HepG2 (cell line): ENCODE measurements around the gene BAG3. TPM values are rescaled to one million over a fixed set of nuclear protein-coding genes. Genes with fewer than 3 reads are reported as not detected.

ENCODE experiments used
- ATF4 ChIP-seq, 2 experiments: fragments of 450-650 bp in 1 of 2; sonication (generic) in 1 of 2; formaldehyde crosslinking; IDR thresholded peaks; 2 replicates each; pipeline versions ENCODE4 v1.5.0 to v1.8.0; 2020 to 2022; ENCODE audit warnings: mild to moderate bottlenecking in 1 of 2, missing genetic modification reagents in 1 of 2
- CEBPB ChIP-seq: IDR thresholded peaks from 2 replicates; pipeline ENCODE4 v1.6.1; 2011; ENCODE audit warnings: low read depth, low read length, improper control_type of control experiment, borderline replicate concordance
- CEBPG ChIP-seq: IDR thresholded peaks from 2 replicates; pipeline ENCODE4 v1.6.1; 2016
- GLI4 ChIP-seq: sonication (generic); formaldehyde crosslinking; IDR thresholded peaks from 2 replicates; pipeline ENCODE4 v1.5.1; 2020; ENCODE audit warnings: missing genetic modification reagents, mild to moderate bottlenecking, moderate library complexity, borderline replicate concordance
- HNF1A ChIP-seq, 2 experiments: sonication (generic) in 1 of 2; formaldehyde crosslinking in 1 of 2; IDR thresholded peaks; 2 replicates each; pipeline versions ENCODE4 v1.4.0 to v1.6.1; 2016 to 2020; ENCODE audit warnings: borderline replicate concordance in 1 of 2, low read depth in 1 of 2, mild to moderate bottlenecking in 1 of 2, missing genetic modification reagents in 1 of 2
- HNF4A ChIP-seq: sonication (generic); formaldehyde crosslinking; IDR thresholded peaks from 2 replicates; pipeline ENCODE4 v1.4.0; 2020; ENCODE audit warnings: missing genetic modification reagents
- MXI1 ChIP-seq: IDR thresholded peaks from 3 replicates; pipeline ENCODE4 v1.6.1; 2012; ENCODE audit warnings: low read depth, low read length, inconsistent platforms, borderline replicate concordance
- SMAD9 ChIP-seq: sonication (generic); formaldehyde crosslinking; IDR thresholded peaks from 2 replicates; pipeline ENCODE4 v1.5.1; 2020; ENCODE audit warnings: mild to moderate bottlenecking, missing genetic modification reagents
- TCF7 ChIP-seq: sonication (generic); IDR thresholded peaks from 2 replicates; pipeline ENCODE4 v1.6.1; 2016; ENCODE audit warnings: antibody characterized with exemption, low read depth
- TEAD3 ChIP-seq: optimal IDR thresholded peaks from 2 replicates; pipeline ENCODE3; 2016; ENCODE audit warnings: borderline replicate concordance
- ZFP37 ChIP-seq: sonication (generic); formaldehyde crosslinking; IDR thresholded peaks from 2 replicates; pipeline ENCODE4 v1.4.0; 2020; ENCODE audit warnings: missing genetic modification reagents, borderline replicate concordance
- ZMYM3 ChIP-seq: sonication (generic); formaldehyde crosslinking; IDR thresholded peaks from 2 replicates; pipeline ENCODE4 v1.5.1; 2020; ENCODE audit warnings: mild to moderate bottlenecking, missing genetic modification reagents
- ZNF232 ChIP-seq: sonication (generic); formaldehyde crosslinking; IDR thresholded peaks from 2 replicates; pipeline ENCODE4 v1.4.0; 2020; ENCODE audit warnings: missing genetic modification reagents, borderline replicate concordance
- ZNF383 ChIP-seq: sonication (generic); formaldehyde crosslinking; IDR thresholded peaks from 2 replicates; pipeline ENCODE4 v1.4.0; 2020; ENCODE audit warnings: missing genetic modification reagents, mild to moderate bottlenecking, borderline replicate concordance
- ZNF7 ChIP-seq: IDR thresholded peaks from 2 replicates; pipeline ENCODE4 v1.6.1; 2016; ENCODE audit warnings: missing biosample characterization, missing genetic modification reagents
- ZNF781 ChIP-seq: sonication (generic); formaldehyde crosslinking; IDR thresholded peaks from 2 replicates; pipeline ENCODE4 v1.5.1; 2020; ENCODE audit warnings: borderline replicate concordance, mild to moderate bottlenecking, missing genetic modification reagents; ENCODE audit errors: not compliant biosample characterization
- polyA plus RNA-seq, 8 experiments: library from polyadenylated mRNA; depleted of rRNA in 3 of 8; stranded (reverse) in 7 of 8; unstranded in 1 of 8; fragments of >200 nt; fragmentation: Illumina TruSeq in 4 of 8; extraction: Trizol in 4 of 8; gene quantifications; 2 replicates each; pipeline versions ENCODE4 v1.2.1 to v1.2.3, GENCODE V29; 2011 to 2016; ENCODE audit warnings: low read depth in 4 of 8, missing spikeins in 1 of 8, mixed read lengths in 1 of 8; ENCODE audit not compliant: insufficient read depth in 1 of 8
- total RNA-seq, 5 experiments: library from RNA; depleted of rRNA; stranded (reverse); fragments of >200 nt; fragmentation: Illumina TruSeq; extraction: Trizol; gene quantifications; 2 replicates each; pipeline ENCODE4 v1.2.3, GENCODE V29; 2016; ENCODE audit warnings: low read depth in 1 of 5
- TF ChIP-seq, protein P1 (sequence below): IDR thresholded peaks from 2 replicates; pipeline ENCODE4 v1.6.1; 2016; ENCODE audit warnings: missing biosample characterization, missing genetic modification reagents, low read depth

Gene BAG3
- total and polyA plus RNA-seq, 2 of the 13 experiments (the other 11 are each of a cell fraction or from before 2014, with no cell fraction given) = 2.9 to 6.7 TPM

DNA sequence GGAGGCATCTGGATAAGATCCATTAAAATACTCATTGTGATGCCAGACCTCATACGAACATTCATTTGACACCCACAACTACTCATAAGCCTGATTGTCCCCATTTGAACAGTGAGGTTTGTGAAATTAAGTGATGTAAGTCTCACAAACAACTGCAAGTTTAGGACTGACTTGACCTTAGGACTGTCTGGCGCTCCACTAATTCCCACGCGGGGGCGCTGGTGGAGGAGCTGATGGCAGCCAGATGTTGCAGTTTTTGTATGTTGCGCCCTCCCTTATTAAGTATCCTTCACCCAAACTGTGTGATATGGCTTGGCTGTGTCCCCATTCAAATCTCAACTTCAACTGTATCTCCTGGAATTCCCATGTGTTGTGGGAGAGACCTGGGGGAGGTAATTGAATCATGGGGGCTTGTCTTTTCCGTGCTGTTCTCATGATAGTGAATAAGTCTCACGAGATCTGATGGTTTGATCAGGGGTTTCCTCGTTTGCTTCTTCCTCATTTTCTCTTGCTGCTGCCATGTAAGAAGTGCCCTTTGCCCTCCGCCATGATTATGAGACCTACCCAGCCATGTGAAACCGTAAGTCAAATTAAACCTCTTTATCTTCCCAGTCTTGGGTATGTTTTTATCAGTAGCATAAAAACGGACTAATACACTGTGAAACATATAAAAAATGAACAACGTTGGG lies 34.2 kb upstream of the BAG3 start (continued):
- no peak for TF ChIP-seq HNF1A (IDR thresholded peaks at IDR 0.05; ENCODE audit: low read depth)
- TF ChIP-seq HNF1A (CRISPR knock-in tag; IDR thresholded peaks at IDR 0.05; ENCODE audit: borderline replicate concordance) = no peak
- no peak for TF ChIP-seq GLI4
- TF ChIP-seq ZNF7 (CRISPR knock-in tag) = no peak
- 0 out of 4 replicates have a peak, but pooled peaks of 1 of the 2 experiments have one; percentile 30 for TF ChIP-seq ATF4 (CRISPR knock-in tag; IDR thresholded peaks at IDR 0.05)
- TF ChIP-seq MXI1 = 0 out of 3 replicates have a peak, but pooled peaks have one; percentile 14
- 0 out of 2 replicates have a peak, but pooled peaks have one; percentile 6 for TF ChIP-seq CEBPG (CRISPR knock-in tag)
- TF ChIP-seq SMAD9 (CRISPR knock-in tag) = no peak
- TF ChIP-seq ZNF383 (CRISPR knock-in tag) = no peak
- no peak for TF ChIP-seq ZNF232 (CRISPR knock-in tag)
- no peak for TF ChIP-seq ZMYM3
- TF ChIP-seq ZFP37 = no peak
- TF ChIP-seq, protein P1, sequence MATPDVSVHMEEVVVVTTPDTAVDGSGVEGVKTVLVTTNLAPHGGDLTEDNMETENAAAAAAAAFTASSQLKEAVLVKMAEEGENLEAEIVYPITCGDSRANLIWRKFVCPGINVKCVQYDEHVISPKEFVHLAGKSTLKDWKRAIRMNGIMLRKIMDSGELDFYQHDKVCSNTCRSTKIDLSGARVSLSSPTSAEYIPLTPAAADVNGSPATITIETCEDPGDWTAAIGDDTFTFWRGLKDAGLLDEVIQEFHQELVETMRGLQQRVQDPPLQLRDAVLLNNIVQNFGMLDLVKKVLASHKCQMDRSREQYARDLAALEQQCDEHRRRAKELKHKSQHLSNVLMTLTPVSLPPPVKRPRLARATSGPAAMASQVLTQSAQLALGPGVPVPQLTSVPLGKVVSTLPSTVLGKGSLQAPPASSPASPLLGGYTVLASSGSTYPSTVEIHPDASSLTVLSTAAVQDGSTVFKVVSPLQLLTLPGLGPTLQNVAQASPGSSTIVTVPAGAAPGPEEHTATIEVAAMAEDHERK (CRISPR knock-in tag) = no peak
- TF ChIP-seq ZNF781 (CRISPR knock-in tag) = no peak
- TF ChIP-seq TCF7 = no peak
- TF ChIP-seq TEAD3 (CRISPR knock-in tag) = peak; percentile 33
- peak; percentile 71 for TF ChIP-seq HNF4A (CRISPR knock-in tag)
- TF ChIP-seq CEBPB = 0 out of 2 replicates have a peak, but pooled peaks have one; percentile 4
